Measurements from ENCODE around the gene ZFYVE19. TPM values are rescaled to one million over a fixed set of nuclear protein-coding genes. Genes with fewer than 3 reads are reported as not detected.

The ZFYVE19 gene
- total and polyA plus RNA-seq, 2 of the 13 experiments (the other 11 are each of a cell fraction or from before 2014, with no cell fraction given) = 23.3 to 44.0 TPM

GRCh38 chr15:40762919-40763800, 43.7 kb upstream of the ZFYVE19 start (continued):
- TF ChIP-seq ZHX1 (CRISPR knock-in tag; IDR thresholded peaks at IDR 0.05; ENCODE audit: low read depth) (peak; percentile 33), RFX5 (IDR thresholded peaks at IDR 0.05; ENCODE audit: low read depth, low read length) (no peak), SKIL (CRISPR knock-in tag; IDR thresholded peaks at IDR 0.05; ENCODE audit: borderline replicate concordance) (no peak), THAP9 (CRISPR knock-in tag; IDR thresholded peaks at IDR 0.05; ENCODE audit: borderline replicate concordance) (peak; percentile 52; the same call in 1 of the 2 replicates), TBX3 (IDR thresholded peaks at IDR 0.05; ENCODE audit: borderline replicate concordance) (no peak), ARNT (IDR thresholded peaks at IDR 0.05) (no peak), KDM5A (IDR thresholded peaks at IDR 0.05; ENCODE audit: borderline replicate concordance, low read length) (no peak), ZBTB1 (CRISPR knock-in tag; IDR thresholded peaks at IDR 0.05; ENCODE audit: borderline replicate concordance) (no peak), FLYWCH1 (CRISPR knock-in tag; IDR thresholded peaks at IDR 0.05) (peak; percentile 93; the same call in 1 of the 2 replicates), PHF21A (CRISPR knock-in tag; IDR thresholded peaks at IDR 0.05) (peak; percentile 36; the same call in 1 of the 2 replicates), NR3C1 (CRISPR knock-in tag; IDR thresholded peaks at IDR 0.05) (no peak), CHCHD3 (CRISPR knock-in tag; IDR thresholded peaks at IDR 0.05) (0 out of 2 replicates have a peak, but pooled peaks have one; percentile 58), HOXA5 (CRISPR knock-in tag; IDR thresholded peaks at IDR 0.05) (peak; percentile 55; the same call in 1 of the 2 replicates), ZNF329 (CRISPR knock-in tag; IDR thresholded peaks at IDR 0.05; ENCODE audit: low read depth) (no peak; the same call in 1 of the 2 replicates)
- TF ChIP-seq, protein P1, sequence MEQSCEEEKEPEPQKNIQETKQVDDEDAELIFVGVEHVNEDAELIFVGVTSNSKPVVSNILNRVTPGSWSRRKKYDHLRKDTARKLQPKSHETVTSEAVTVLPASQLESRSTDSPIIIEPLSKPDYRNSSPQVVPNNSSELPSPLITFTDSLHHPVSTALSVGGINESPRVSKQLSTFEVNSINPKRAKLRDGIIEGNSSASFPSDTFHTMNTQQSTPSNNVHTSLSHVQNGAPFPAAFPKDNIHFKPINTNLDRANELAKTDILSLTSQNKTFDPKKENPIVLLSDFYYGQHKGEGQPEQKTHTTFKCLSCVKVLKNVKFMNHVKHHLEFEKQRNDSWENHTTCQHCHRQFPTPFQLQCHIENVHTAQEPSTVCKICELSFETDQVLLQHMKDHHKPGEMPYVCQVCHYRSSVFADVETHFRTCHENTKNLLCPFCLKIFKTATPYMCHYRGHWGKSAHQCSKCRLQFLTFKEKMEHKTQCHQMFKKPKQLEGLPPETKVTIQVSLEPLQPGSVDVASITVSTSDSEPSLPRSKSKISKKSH (CRISPR knock-in tag; IDR thresholded peaks at IDR 0.05; ENCODE audit: borderline replicate concordance) = peak; percentile 45; the same call in 1 of the 2 replicates
- TF ChIP-seq, protein P2, sequence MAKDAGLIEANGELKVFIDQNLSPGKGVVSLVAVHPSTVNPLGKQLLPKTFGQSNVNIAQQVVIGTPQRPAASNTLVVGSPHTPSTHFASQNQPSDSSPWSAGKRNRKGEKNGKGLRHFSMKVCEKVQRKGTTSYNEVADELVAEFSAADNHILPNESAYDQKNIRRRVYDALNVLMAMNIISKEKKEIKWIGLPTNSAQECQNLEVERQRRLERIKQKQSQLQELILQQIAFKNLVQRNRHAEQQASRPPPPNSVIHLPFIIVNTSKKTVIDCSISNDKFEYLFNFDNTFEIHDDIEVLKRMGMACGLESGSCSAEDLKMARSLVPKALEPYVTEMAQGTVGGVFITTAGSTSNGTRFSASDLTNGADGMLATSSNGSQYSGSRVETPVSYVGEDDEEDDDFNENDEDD (CRISPR knock-in tag; IDR thresholded peaks at IDR 0.05; ENCODE audit: borderline replicate concordance) = peak; percentile 97

All from HepG2 (cell line).